HG03558 (cell line): ENCODE data around the gene FSTL4.

ENCODE experiments used
- ATAC-seq: cut with Tn5 transposase; IDR thresholded peaks from one replicate; pipeline ENCODE4 v1.9.1; 2021; ENCODE audit warnings: moderate number of reproducible peaks; ENCODE audit not compliant: unreplicated experiment; ENCODE audit errors: extremely low read depth

FSTL4 gene

GRCh38 chr5:133489632-133490031 is 122.7 kb downstream of the FSTL4 start:
- ATAC-seq: no peak

GRCh38 chr5:133487093-133487492 is 125.2 kb downstream of the FSTL4 start:
- ATAC-seq: no peak

GRCh38 chr5:133485468-133485867 is 126.9 kb downstream of the FSTL4 start:
- no peak for ATAC-seq

GRCh38 chr5:133483406-133484090 is 128.8 kb downstream of the FSTL4 start:
- no peak for ATAC-seq

GRCh38 chr5:133482028-133482427 is 130.3 kb downstream of the FSTL4 start:
- ATAC-seq: no peak

- ATAC-seq: no peak
These were observed 131.5 kb downstream of the FSTL4 start for GRCh38 chr5:133480866-133481265.

- ATAC-seq: no peak
These were observed 132.0 kb downstream of the FSTL4 start for GRCh38 chr5:133480366-133480765.

GRCh38 chr5:133478199-133478985 is 133.9 kb downstream of the FSTL4 start:
- no peak for ATAC-seq

- ATAC-seq: no peak
These were observed 136.4 kb downstream of the FSTL4 start for GRCh38 chr5:133475986-133476385.

- no peak for ATAC-seq
These were observed 137.3 kb downstream of the FSTL4 start for GRCh38 chr5:133474851-133475590.

GRCh38 chr5:133473291-133473690 is 139.1 kb downstream of the FSTL4 start:
- no peak for ATAC-seq

- ATAC-seq: no peak
These were observed 139.5 kb downstream of the FSTL4 start for GRCh38 chr5:133472829-133473228.

GRCh38 chr5:133471699-133472098 is 140.6 kb downstream of the FSTL4 start:
- ATAC-seq: no peak

GRCh38 chr5:133470841-133471240 is 141.5 kb downstream of the FSTL4 start:
- no peak for ATAC-seq

GRCh38 chr5:133469846-133470245 is 142.5 kb downstream of the FSTL4 start:
- ATAC-seq: no peak

- no peak for ATAC-seq
These were observed 143.1 kb downstream of the FSTL4 start for GRCh38 chr5:133469252-133469651.

GRCh38 chr5:133468596-133468995 is 143.7 kb downstream of the FSTL4 start:
- ATAC-seq: no peak

GRCh38 chr5:133467826-133468463 is 144.4 kb downstream of the FSTL4 start:
- no peak for ATAC-seq

- no peak for ATAC-seq
These were observed 145.0 kb downstream of the FSTL4 start for GRCh38 chr5:133467335-133467779.

- no peak for ATAC-seq
These were observed 145.6 kb downstream of the FSTL4 start for GRCh38 chr5:133466556-133467334.
